HepG2 (cell line): ENCODE data around the gene DUSP22. TPM values are rescaled to one million over a fixed set of nuclear protein-coding genes. Genes with fewer than 3 reads are reported as not detected.
A peak's percentile ranks its signal among the peaks of the same experiment; 100 is the strongest.

ENCODE experiments used
- ATAC-seq: fragments of 200-7000 bp; cut with Tn5 transposase; 3 replicates; pipeline ENCODE4 v1.9.1; 2020; ENCODE audit warnings: mild to moderate bottlenecking, moderate library complexity
- BruUV-seq: library from RNA; stranded (reverse); fragments of 400-500 nt; replicated peaks from 2 replicates; lab custom pipeline; 2021; lab: Mats Ljungman, UMichigan
- CTCF ChIA-PET: fragments of 300-600 bp; formaldehyde crosslinking; extraction: SDS; loops from one replicate; lab custom pipeline; 2021; ENCODE audit warnings: low total read pairs, inconsistent platforms, low intra/inter-chr PET ratio; lab: Yijun Ruan, JAX
- POLR2A ChIA-PET: fragments of 350-600 bp; sonication (Branson Sonifier 250); formaldehyde crosslinking; loops from one replicate; lab custom pipeline; 2020; ENCODE audit warnings: antibody characterized with exemption, inconsistent platforms; lab: Yijun Ruan, JAX
- DNase-seq: peaks from one replicate; pipeline ENCODE4 v3.0.0-alpha.2; 2015; ENCODE audit warnings: low spot score
- FAIRE-seq: peaks from 3 replicates; lab custom pipeline; 2011; peaks lifted over from hg19 to GRCh38; lab: Jason Lieb, UNC
- H2AFZ ChIP-seq: one replicate; pipeline ENCODE4 v1.6.1; 2011; ENCODE audit warnings: low read length, inconsistent platforms
- H3K27ac ChIP-seq: fragments of 300-600 bp; 3 replicates; pipeline ENCODE4 v1.8.0; 2011; ENCODE audit warnings: mixed run types, mild to moderate bottlenecking, mixed read lengths, low read length, inconsistent platforms; ENCODE audit not compliant: insufficient read depth; ENCODE audit errors: extremely low read length
- H3K27me3 ChIP-seq, 2 experiments: fragments of 200-600 bp in 1 of 2; 2 replicates in 1 of 2; 3 replicates in 1 of 2; pipeline versions ENCODE4 v1.6.0 to v1.8.0; 2011; ENCODE audit warnings: low read length in 2 of 2, mild to moderate bottlenecking in 2 of 2, moderate library complexity in 2 of 2, inconsistent platforms in 1 of 2; ENCODE audit not compliant: insufficient read depth in 2 of 2, control insufficient read depth in 1 of 2
- H3K36me3 ChIP-seq, 2 experiments: fragments of 200-600 bp in 1 of 2; replicated peaks in 1 of 2; 2 replicates in 1 of 2; 3 replicates in 1 of 2; pipeline versions ENCODE4 v1.5.1 to v1.8.0; 2011; ENCODE audit warnings: low read length in 2 of 2, inconsistent platforms in 1 of 2; ENCODE audit not compliant: insufficient read depth in 2 of 2, control insufficient read depth in 1 of 2
- H3K4me1 ChIP-seq: 2 replicates; pipeline ENCODE4 v1.5.1; 2012; ENCODE audit warnings: low read length, inconsistent platforms; ENCODE audit not compliant: insufficient read depth
- H3K4me2 ChIP-seq: 2 replicates; pipeline ENCODE4 v1.6.0; 2011; ENCODE audit warnings: low read depth, low read length, inconsistent platforms
- H3K4me3 ChIP-seq, 3 experiments: fragments of 200-600 bp in 1 of 3; sonication (generic), shearing (Covaris generic) in 1 of 3; replicated peaks in 1 of 3; 2 replicates each; pipeline ENCODE4 v1.5.1; 2011 to 2016; ENCODE audit warnings: low read length in 3 of 3, inconsistent platforms in 2 of 3, low read depth in 2 of 3, mild to moderate bottlenecking in 2 of 3, control low read depth in 1 of 3, mixed read lengths in 1 of 3; ENCODE audit not compliant: insufficient read depth in 1 of 3
- H3K79me2 ChIP-seq: one replicate; pipeline ENCODE4 v1.6.1; 2011; ENCODE audit warnings: low read length, inconsistent platforms; ENCODE audit not compliant: insufficient read depth
- H3K9ac ChIP-seq: 2 replicates; pipeline ENCODE4 v1.6.0; 2011; ENCODE audit warnings: mild to moderate bottlenecking, low read depth, low read length, inconsistent platforms; ENCODE audit not compliant: insufficient read depth
- H3K9me3 ChIP-seq: 2 replicates; pipeline ENCODE4 v1.5.1; 2012; ENCODE audit warnings: mild to moderate bottlenecking, low read length
- H4K20me1 ChIP-seq: 2 replicates; pipeline ENCODE4 v1.6.0; 2011; ENCODE audit warnings: inconsistent platforms, mild to moderate bottlenecking, low read length, moderate library complexity; ENCODE audit not compliant: insufficient read depth
- BORCS8-MEF2B ChIP-seq: sonication (generic); formaldehyde crosslinking; IDR thresholded peaks from 2 replicates; pipeline ENCODE4 v1.8.0; 2022; ENCODE audit warnings: mild to moderate bottlenecking, missing genetic modification reagents
- GMEB2 ChIP-seq: IDR thresholded peaks from 2 replicates; pipeline ENCODE4 v1.6.1; 2016; ENCODE audit warnings: missing biosample characterization, missing genetic modification reagents, low read depth
- NCOA5 ChIP-seq: sonication (generic); formaldehyde crosslinking; IDR thresholded peaks from 2 replicates; pipeline ENCODE4 v1.4.0; 2020; ENCODE audit warnings: missing genetic modification reagents
- RELA ChIP-seq: sonication (generic); formaldehyde crosslinking; IDR thresholded peaks from 2 replicates; pipeline ENCODE4 v1.4.0; 2020; ENCODE audit warnings: missing genetic modification reagents
- TFDP2 ChIP-seq: sonication (generic); formaldehyde crosslinking; IDR thresholded peaks from 2 replicates; pipeline ENCODE4 v1.4.0; 2020; ENCODE audit warnings: missing genetic modification reagents
- ZNF317 ChIP-seq: sonication (generic); formaldehyde crosslinking; IDR thresholded peaks from 2 replicates; pipeline ENCODE4 v1.5.0; 2020; ENCODE audit warnings: mild to moderate bottlenecking, missing genetic modification reagents
- ZNF501 ChIP-seq: sonication (generic); formaldehyde crosslinking; IDR thresholded peaks from 2 replicates; pipeline ENCODE4 v1.5.1; 2020; ENCODE audit warnings: mild to moderate bottlenecking, moderate library complexity, missing genetic modification reagents
- ZNF597 ChIP-seq: sonication (generic); formaldehyde crosslinking; IDR thresholded peaks from 2 replicates; pipeline ENCODE4 v1.5.0; 2020; ENCODE audit warnings: missing genetic modification reagents
- WGBS: methylation state at CpG from one replicate; pipeline ENCODE4 v1.1.6; 2017; ENCODE audit warnings: low lambda C conversion rate; 5-methylcytosine and 5-hydroxymethylcytosine counted together
- in situ Hi-C: cut with HindIII; loops from 2 replicates; pipeline ENCODE4 v1.10.0; 2017; ENCODE audit warnings: low pct_unique_long_range_greater_than_20kb; ENCODE audit not compliant: extremely low pct_ligation_motif_present
- intact Hi-C: fragments of 100-400 bp; cut with micrococcal nuclease; formaldehyde crosslinking; loops from one replicate; pipeline ENCODE4 v1.10.0; 2022; ENCODE audit not compliant: unreplicated experiment
- polyA plus RNA-seq, 8 experiments: library from polyadenylated mRNA; depleted of rRNA in 3 of 8; stranded (reverse) in 7 of 8; unstranded in 1 of 8; fragments of >200 nt; fragmentation: Illumina TruSeq in 4 of 8; extraction: Trizol in 4 of 8; gene quantifications; 2 replicates each; pipeline versions ENCODE4 v1.2.1 to v1.2.3, GENCODE V29; 2011 to 2016; ENCODE audit warnings: low read depth in 4 of 8, missing spikeins in 1 of 8, mixed read lengths in 1 of 8; ENCODE audit not compliant: insufficient read depth in 1 of 8
- total RNA-seq, 5 experiments: library from RNA; depleted of rRNA; stranded (reverse); fragments of >200 nt; fragmentation: Illumina TruSeq; extraction: Trizol; gene quantifications; 2 replicates each; pipeline ENCODE4 v1.2.3, GENCODE V29; 2016; ENCODE audit warnings: low read depth in 1 of 5

DUSP22 gene
- total and polyA plus RNA-seq, 2 of the 13 experiments (the other 11 are each of a cell fraction or from before 2014, with no cell fraction given) = 20.2 to 32.8 TPM

DNA sequence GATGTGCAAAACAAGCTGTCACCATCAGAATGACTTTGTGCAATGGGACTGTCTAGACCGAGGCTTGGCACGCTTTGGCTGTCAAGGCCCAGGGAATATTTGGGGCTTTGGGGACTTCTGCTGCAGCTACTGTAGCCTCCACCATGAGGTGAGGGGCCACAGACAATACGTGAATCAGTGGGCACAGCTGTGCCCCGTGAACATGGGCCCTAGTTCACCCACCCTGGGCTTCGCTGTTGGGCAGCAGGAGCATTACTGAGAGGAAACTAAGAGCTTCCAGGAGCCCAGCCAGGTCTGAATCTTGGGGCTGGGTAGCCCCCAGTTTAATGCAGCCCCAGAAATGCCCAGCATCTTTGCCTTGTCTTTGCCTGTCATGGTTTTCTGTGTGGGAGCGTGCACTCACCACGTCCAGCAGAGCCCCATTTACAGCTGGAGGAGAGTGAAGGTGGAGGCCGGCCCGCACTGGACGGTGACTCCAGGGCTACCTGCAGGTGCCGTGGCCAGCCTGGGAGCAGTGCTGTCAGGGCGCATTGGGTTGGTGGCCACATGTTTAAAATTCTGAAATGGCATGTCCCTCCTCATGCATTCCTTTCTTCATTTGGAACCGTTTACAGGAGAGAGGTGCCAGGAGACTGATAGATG lies 34.7 kb downstream of the DUSP22 start (continued):
- TF ChIP-seq ZNF597 (no peak), ZNF317 (CRISPR knock-in tag) (no peak), GMEB2 (CRISPR knock-in tag) (no peak)

GRCh38 chr6:327538-328116 lies 35.3 kb downstream of the DUSP22 start:
- Histone ChIP-seq H3K9me3 (no peaks in the 10 kb centered on the region), H3K36me3 (peaks cover 1 to 7% of the 10 kb centered on the region in 2 experiments; a peak in 2 of 5 replicates), H3K4me3 (no peak overlapping the region), H2AFZ (no peak overlapping the region), H3K79me2 (no peaks in the 10 kb centered on the region), H3K9ac (no peak overlapping the region), H3K4me1 (peaks cover 7% of the 10 kb centered on the region; the same call in 1 of the 2 replicates), H4K20me1 (no peaks in the 10 kb centered on the region), H3K27ac (no peak overlapping the region), H3K27me3 (no peaks in the 10 kb centered on the region), H3K4me2 (no peak overlapping the region)
- FAIRE-seq = no peak
- CTCF ChIA-PET = no interaction called here
- ATAC-seq = no peak
- POLR2A ChIA-PET = no interaction called here
- 0 out of 2 replicates have a peak, but pooled peaks have one; percentile 37 for TF ChIP-seq ZNF501 (CRISPR knock-in tag)
- no peak for TF ChIP-seq TFDP2 (CRISPR knock-in tag)
- TF ChIP-seq BORCS8-MEF2B (CRISPR knock-in tag) = 0 out of 2 replicates have a peak, but pooled peaks have one; percentile 28
- no peak for TF ChIP-seq RELA (CRISPR knock-in tag)
- TF ChIP-seq NCOA5 (CRISPR knock-in tag) = no peak
- 61% methylated on average over 10 of the region's 10 CpGs for WGBS
- no TSS peak for BruUV-seq
- DNase-seq = no peak
- intact Hi-C loops = no loop called here
- in situ Hi-C loops = no loop called here
